ENCODE results near the gene PRTFDC1.

PRTFDC1 gene

DNA sequence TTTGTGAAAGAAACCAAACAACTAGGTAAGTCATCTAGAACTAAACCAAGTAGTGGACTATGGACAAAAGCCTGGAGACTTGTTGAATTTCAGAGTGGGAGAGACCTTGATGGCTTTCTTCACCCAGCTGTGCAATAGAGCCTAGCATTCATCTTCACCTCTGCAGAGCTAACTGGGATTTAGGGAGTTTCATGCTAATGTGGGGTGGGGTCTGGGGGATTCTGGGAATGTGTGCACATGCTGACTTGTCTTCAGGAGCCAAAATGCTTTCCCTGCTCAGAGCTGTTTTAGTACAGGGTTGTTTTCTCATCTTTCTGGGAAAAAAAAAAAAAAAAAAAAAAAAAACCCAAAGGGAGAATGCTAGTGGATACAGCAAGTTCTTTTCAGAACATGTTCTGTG is 147.4 kb downstream of the PRTFDC1 start:
- TF ChIP-seq CTCF (IDR thresholded peaks at IDR 0.05; ENCODE audit: insufficient read depth, low read length, poor library complexity, severe bottlenecking) (no peak), EZH2phosphoT487 (conservative IDR thresholded peaks at IDR 0.05; ENCODE audit: low read length) (no peak)
- no peaks in the 10 kb centered on the region for H3K79me2 ChIP-seq (ENCODE audit: insufficient read depth, low read length)
- no peaks in the 10 kb centered on the region for H4K20me1 ChIP-seq (ENCODE audit: low read depth, low read length)
- H3K4me2 ChIP-seq (ENCODE audit: low read depth, low read length, poor library complexity, severe bottlenecking), result no peak overlapping the region
- no peaks in the 10 kb centered on the region for H3K36me3 ChIP-seq (ENCODE audit: low read length)
- H2AFZ ChIP-seq (ENCODE audit: low read depth, low read length, severe bottlenecking), result no peak overlapping the region
- no peaks in the 10 kb centered on the region for H3K9me3 ChIP-seq (ENCODE audit: insufficient read depth, low read length)
- H3K27ac ChIP-seq (ENCODE audit: low read depth, low read length), result no peak overlapping the region
- no peaks in the 10 kb centered on the region for H3K9me2 ChIP-seq (replicated peaks; ENCODE audit: insufficient read depth, low read length)
- no peak overlapping the region for H3K4me3 ChIP-seq (ENCODE audit: insufficient read depth, low read length, poor library complexity, severe bottlenecking)
- H3F3A ChIP-seq (ENCODE audit: insufficient read depth), result no peaks in the 10 kb centered on the region
- no peak overlapping the region for H3K9ac ChIP-seq (ENCODE audit: low read length)
- no peaks in the 10 kb centered on the region for H3K27me3 ChIP-seq (ENCODE audit: low read length)

GRCh38 chr10:24804392-24804791 is 148.0 kb downstream of the PRTFDC1 start:
- no peaks in the 10 kb centered on the region for H3F3A ChIP-seq (ENCODE audit: insufficient read depth)
- H3K4me3 ChIP-seq (ENCODE audit: insufficient read depth, low read length, poor library complexity, severe bottlenecking), result no peak overlapping the region
- no peaks in the 10 kb centered on the region for H3K36me3 ChIP-seq (ENCODE audit: low read length)
- no peaks in the 10 kb centered on the region for H3K9me2 ChIP-seq (replicated peaks; ENCODE audit: insufficient read depth, low read length)
- no peaks in the 10 kb centered on the region for H3K9me3 ChIP-seq (ENCODE audit: insufficient read depth, low read length)
- no peak overlapping the region for H2AFZ ChIP-seq (ENCODE audit: low read depth, low read length, severe bottlenecking)
- no peak overlapping the region for H3K27ac ChIP-seq (ENCODE audit: low read depth, low read length)
- no peaks in the 10 kb centered on the region for H3K79me2 ChIP-seq (ENCODE audit: insufficient read depth, low read length)
- H3K9ac ChIP-seq (ENCODE audit: low read length), result no peak overlapping the region
- no peaks in the 10 kb centered on the region for H4K20me1 ChIP-seq (ENCODE audit: low read depth, low read length)
- TF ChIP-seq CTCF (IDR thresholded peaks at IDR 0.05; ENCODE audit: insufficient read depth, low read length, poor library complexity, severe bottlenecking) (no peak), EZH2phosphoT487 (conservative IDR thresholded peaks at IDR 0.05; ENCODE audit: low read length) (no peak)
- no peak overlapping the region for H3K4me2 ChIP-seq (ENCODE audit: low read depth, low read length, poor library complexity, severe bottlenecking)
- H3K27me3 ChIP-seq (ENCODE audit: low read length), result no peaks in the 10 kb centered on the region

DNA sequence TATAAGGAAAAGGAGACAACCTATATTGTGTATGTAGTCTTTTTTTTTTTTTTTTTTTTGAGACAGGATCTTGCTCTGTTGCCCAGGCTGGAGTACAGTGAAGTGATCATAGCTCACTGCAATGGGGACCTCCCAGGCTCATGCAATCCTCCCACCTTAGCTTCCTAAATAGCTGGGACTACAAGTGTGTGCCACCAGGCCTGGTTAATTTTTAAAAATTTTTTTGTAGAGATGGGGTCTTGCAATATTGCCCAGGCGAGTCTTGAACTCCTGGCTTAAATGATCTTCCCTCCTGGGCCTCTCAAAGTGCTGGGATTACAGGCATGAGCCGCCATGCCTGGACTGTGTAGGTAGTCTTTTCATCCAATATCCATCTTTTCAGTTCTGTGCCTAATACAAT is 150.0 kb downstream of the PRTFDC1 start:
- no peaks in the 10 kb centered on the region for H3K79me2 ChIP-seq (ENCODE audit: insufficient read depth, low read length)
- no peaks in the 10 kb centered on the region for H3K9me2 ChIP-seq (replicated peaks; ENCODE audit: insufficient read depth, low read length)
- no peaks in the 10 kb centered on the region for H4K20me1 ChIP-seq (ENCODE audit: low read depth, low read length)
- no peak overlapping the region for H3K4me2 ChIP-seq (ENCODE audit: low read depth, low read length, poor library complexity, severe bottlenecking)
- H2AFZ ChIP-seq (ENCODE audit: low read depth, low read length, severe bottlenecking), result no peak overlapping the region
- no peaks in the 10 kb centered on the region for H3F3A ChIP-seq (ENCODE audit: insufficient read depth)
- no peak for TF ChIP-seq EZH2phosphoT487 (conservative IDR thresholded peaks at IDR 0.05; ENCODE audit: low read length)
- TF ChIP-seq CTCF (IDR thresholded peaks at IDR 0.05; ENCODE audit: insufficient read depth, low read length, poor library complexity, severe bottlenecking), result no peak
- no peak overlapping the region for H3K27ac ChIP-seq (ENCODE audit: low read depth, low read length)
- H3K4me3 ChIP-seq (ENCODE audit: insufficient read depth, low read length, poor library complexity, severe bottlenecking), result no peak overlapping the region
- no peaks in the 10 kb centered on the region for H3K27me3 ChIP-seq (ENCODE audit: low read length)
- no peak overlapping the region for H3K9ac ChIP-seq (ENCODE audit: low read length)
- H3K36me3 ChIP-seq (ENCODE audit: low read length), result no peaks in the 10 kb centered on the region
- H3K9me3 ChIP-seq (ENCODE audit: insufficient read depth, low read length), result no peaks in the 10 kb centered on the region

GRCh38 chr10:24800861-24801260 is 151.5 kb downstream of the PRTFDC1 start:
- TF ChIP-seq EZH2phosphoT487 (conservative IDR thresholded peaks at IDR 0.05; ENCODE audit: low read length) (no peak), CTCF (IDR thresholded peaks at IDR 0.05; ENCODE audit: insufficient read depth, low read length, poor library complexity, severe bottlenecking) (no peak)
- H3K9me3 ChIP-seq (ENCODE audit: insufficient read depth, low read length), result no peaks in the 10 kb centered on the region
- H3K27me3 ChIP-seq (ENCODE audit: low read length), result no peaks in the 10 kb centered on the region
- no peaks in the 10 kb centered on the region for H3K9me2 ChIP-seq (replicated peaks; ENCODE audit: insufficient read depth, low read length)
- no peak overlapping the region for H2AFZ ChIP-seq (ENCODE audit: low read depth, low read length, severe bottlenecking)
- H3K4me2 ChIP-seq (ENCODE audit: low read depth, low read length, poor library complexity, severe bottlenecking), result no peak overlapping the region
- no peaks in the 10 kb centered on the region for H3K36me3 ChIP-seq (ENCODE audit: low read length)
- H3K79me2 ChIP-seq (ENCODE audit: insufficient read depth, low read length), result no peaks in the 10 kb centered on the region
- no peaks in the 10 kb centered on the region for H3F3A ChIP-seq (ENCODE audit: insufficient read depth)
- H3K27ac ChIP-seq (ENCODE audit: low read depth, low read length), result no peak overlapping the region
- H4K20me1 ChIP-seq (ENCODE audit: low read depth, low read length), result no peaks in the 10 kb centered on the region
- H3K4me3 ChIP-seq (ENCODE audit: insufficient read depth, low read length, poor library complexity, severe bottlenecking), result no peak overlapping the region
- H3K9ac ChIP-seq (ENCODE audit: low read length), result no peak overlapping the region
